Measurements from ENCODE around the gene SPRR2E.

- TF ChIP-seq, protein P1, sequence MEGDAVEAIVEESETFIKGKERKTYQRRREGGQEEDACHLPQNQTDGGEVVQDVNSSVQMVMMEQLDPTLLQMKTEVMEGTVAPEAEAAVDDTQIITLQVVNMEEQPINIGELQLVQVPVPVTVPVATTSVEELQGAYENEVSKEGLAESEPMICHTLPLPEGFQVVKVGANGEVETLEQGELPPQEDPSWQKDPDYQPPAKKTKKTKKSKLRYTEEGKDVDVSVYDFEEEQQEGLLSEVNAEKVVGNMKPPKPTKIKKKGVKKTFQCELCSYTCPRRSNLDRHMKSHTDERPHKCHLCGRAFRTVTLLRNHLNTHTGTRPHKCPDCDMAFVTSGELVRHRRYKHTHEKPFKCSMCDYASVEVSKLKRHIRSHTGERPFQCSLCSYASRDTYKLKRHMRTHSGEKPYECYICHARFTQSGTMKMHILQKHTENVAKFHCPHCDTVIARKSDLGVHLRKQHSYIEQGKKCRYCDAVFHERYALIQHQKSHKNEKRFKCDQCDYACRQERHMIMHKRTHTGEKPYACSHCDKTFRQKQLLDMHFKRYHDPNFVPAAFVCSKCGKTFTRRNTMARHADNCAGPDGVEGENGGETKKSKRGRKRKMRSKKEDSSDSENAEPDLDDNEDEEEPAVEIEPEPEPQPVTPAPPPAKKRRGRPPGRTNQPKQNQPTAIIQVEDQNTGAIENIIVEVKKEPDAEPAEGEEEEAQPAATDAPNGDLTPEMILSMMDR (conservative IDR thresholded peaks at IDR 0.05): no peak
- no peak for TF ChIP-seq ZFX (IDR thresholded peaks at IDR 0.05)
These were observed 33.0 kb upstream of the SPRR2E start for GRCh38 chr1:153127296-153127695.

Measured in C4-2B (cell line).